BLaER1 (cell line): ENCODE data around the gene GOLGA8A.
"Not testable (repeated sequence)": the region's sequence is repeated elsewhere in the genome, so short reads cannot be mapped to it uniquely, and the experiment has no call there.

Experiments
- H3K27ac ChIP-seq: shearing (Covaris generic); formaldehyde crosslinking; 2 replicates; pipeline ENCODE4 v1.8.1; 2022
- H3K27me3 ChIP-seq: shearing (Covaris generic); formaldehyde crosslinking; 2 replicates; pipeline ENCODE4 v1.8.1; 2022
- H3K36me3 ChIP-seq: shearing (Covaris generic); formaldehyde crosslinking; 2 replicates; pipeline ENCODE4 v1.8.1; 2022
- H3K4me1 ChIP-seq: shearing (Covaris generic); formaldehyde crosslinking; 2 replicates; pipeline ENCODE4 v1.8.1; 2022
- H3K4me2 ChIP-seq: shearing (Covaris generic); formaldehyde crosslinking; 2 replicates; pipeline ENCODE4 v1.8.1; 2022
- H3K4me3 ChIP-seq: shearing (Covaris generic); formaldehyde crosslinking; 2 replicates; pipeline ENCODE4 v1.8.1; 2022
- H3K9ac ChIP-seq: shearing (Covaris generic); formaldehyde crosslinking; 2 replicates; pipeline ENCODE4 v1.8.1; 2022
- H3K9me3 ChIP-seq: shearing (Covaris generic); formaldehyde crosslinking; 2 replicates; pipeline ENCODE4 v1.8.1; 2022
- H4K20me1 ChIP-seq: shearing (Covaris generic); formaldehyde crosslinking; 2 replicates; pipeline ENCODE4 v1.8.1; 2022
- Cebpa-rat ChIP-seq: shearing (Covaris generic); IDR thresholded peaks from 2 replicates; pipeline ENCODE4 v1.8.1; 2022

The GOLGA8A gene

DNA sequence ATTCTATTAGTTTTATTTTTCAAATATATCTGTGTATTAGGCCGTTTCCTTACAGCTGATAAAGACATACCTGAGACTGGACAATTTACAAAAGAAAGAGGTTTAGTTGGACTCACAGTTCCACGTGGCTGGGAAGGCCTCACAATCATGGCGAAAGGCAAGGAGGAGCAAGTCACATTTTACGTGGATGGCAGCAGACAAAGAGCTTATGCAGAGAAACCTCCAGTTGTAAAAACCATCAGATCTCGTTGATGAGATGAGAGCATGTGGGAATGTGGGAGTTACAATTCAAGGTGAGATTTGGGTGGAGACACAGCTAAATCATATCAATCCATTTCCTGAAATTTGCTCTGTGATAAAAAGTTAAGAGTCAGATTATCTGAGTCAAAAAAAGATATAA lies 2.3 kb upstream of the GOLGA8A start:
- peaks cover 19% of the 10 kb centered on the region for H4K20me1 ChIP-seq
- H3K27ac ChIP-seq: no peak overlapping the region
- H3K4me2 ChIP-seq: no peak overlapping the region
- TF ChIP-seq Cebpa-rat: no peak
- H3K9ac ChIP-seq: no peak overlapping the region
- H3K27me3 ChIP-seq: no peaks in the 10 kb centered on the region
- no peaks in the 10 kb centered on the region for H3K9me3 ChIP-seq
- H3K36me3 ChIP-seq: peaks cover 3% of the 10 kb centered on the region; the same call in 1 of the 2 replicates
- H3K4me1 ChIP-seq: peaks cover 12% of the 10 kb centered on the region
- H3K4me3 ChIP-seq: no peak overlapping the region

DNA sequence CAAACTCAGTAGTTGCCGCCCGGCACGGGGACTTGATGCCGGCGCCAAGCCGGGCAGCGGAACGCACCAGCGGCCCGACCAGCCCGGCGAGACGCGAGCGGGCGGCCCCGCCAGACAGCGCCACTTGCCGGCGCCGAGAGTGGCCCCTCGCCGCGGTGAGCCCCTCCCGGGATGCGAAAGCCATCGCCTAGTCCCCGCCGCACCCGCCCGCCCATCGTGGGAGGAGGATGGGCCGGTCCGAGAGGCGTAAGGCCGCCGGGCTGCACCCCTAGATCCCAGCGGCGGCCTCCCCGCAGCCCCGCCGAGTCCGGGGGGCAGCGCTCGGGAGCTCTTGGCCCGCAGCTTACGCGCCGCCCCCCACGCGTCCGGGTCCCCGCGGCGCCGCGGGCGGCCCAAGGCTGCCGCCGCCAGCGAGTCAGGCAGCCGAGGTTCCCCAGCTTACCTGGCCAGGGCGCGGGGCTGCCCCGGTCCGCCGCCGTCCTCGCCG lies 609 bp downstream of the GOLGA8A start:
- H3K9ac ChIP-seq: peak overlapping the region; percentile 80
- H3K27ac ChIP-seq: peak overlapping the region; percentile 73
- peaks cover 29% of the 10 kb centered on the region for H3K36me3 ChIP-seq
- H3K27me3 ChIP-seq: no peaks in the 10 kb centered on the region
- peak overlapping the region; percentile 79 for H3K4me2 ChIP-seq
- H3K9me3 ChIP-seq: no peaks in the 10 kb centered on the region
- peaks cover 12% of the 10 kb centered on the region for H3K4me1 ChIP-seq
- no peak for TF ChIP-seq Cebpa-rat
- H4K20me1 ChIP-seq: peaks cover 29% of the 10 kb centered on the region
- peak overlapping the region; percentile 73 for H3K4me3 ChIP-seq

DNA sequence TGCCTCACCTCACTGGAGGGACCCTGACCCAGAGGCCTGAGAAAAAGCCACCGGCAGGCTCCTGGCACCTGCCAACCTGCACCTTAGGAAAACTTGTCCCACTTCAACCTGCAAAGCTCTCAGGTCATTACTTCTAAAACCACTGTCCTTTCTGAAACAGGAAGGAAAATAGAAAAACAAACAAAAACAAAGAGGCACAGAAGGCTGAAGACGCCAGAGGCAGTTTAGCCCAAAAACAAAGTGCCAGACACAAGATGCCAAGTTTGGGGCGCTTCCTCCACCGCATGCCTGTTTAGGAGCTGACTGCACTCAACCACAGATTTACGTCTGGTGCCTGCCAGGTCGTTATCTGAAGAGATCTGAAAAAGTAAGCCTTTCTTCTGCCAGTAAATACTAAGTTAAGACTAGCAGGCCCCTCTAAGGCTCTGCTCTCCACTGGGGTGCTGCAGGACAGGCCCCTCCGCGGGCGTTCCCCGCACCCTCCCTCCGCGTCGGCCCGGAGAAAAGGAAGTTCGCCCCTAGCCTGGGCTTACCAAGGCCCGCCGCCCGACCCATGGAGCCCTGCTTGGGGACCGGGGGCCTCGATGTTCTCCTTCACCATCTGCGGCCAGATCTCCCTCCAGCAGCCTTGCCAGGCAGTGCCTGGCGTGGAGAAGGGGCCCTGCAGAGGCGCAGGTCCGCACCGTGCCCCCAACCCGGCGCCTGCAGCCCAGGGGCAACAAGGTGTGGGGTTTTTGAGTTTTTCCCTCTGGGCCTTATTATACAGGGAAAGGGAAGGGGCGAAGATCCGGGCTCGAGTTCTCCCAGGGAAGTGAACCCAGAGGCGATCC lies 1.3 kb downstream of the GOLGA8A start:
- peak overlapping the region; percentile 73 for H3K4me3 ChIP-seq
- H3K36me3 ChIP-seq: peaks cover 31% of the 10 kb centered on the region
- no peaks in the 10 kb centered on the region for H3K27me3 ChIP-seq
- peaks cover 12% of the 10 kb centered on the region for H3K4me1 ChIP-seq
- H3K9me3 ChIP-seq: no peaks in the 10 kb centered on the region
- H3K4me2 ChIP-seq: peak overlapping the region; percentile 79
- no peak for TF ChIP-seq Cebpa-rat
- peak overlapping the region; percentile 80 for H3K9ac ChIP-seq
- peaks cover 36% of the 10 kb centered on the region for H4K20me1 ChIP-seq
- H3K27ac ChIP-seq: peak overlapping the region; percentile 73

DNA sequence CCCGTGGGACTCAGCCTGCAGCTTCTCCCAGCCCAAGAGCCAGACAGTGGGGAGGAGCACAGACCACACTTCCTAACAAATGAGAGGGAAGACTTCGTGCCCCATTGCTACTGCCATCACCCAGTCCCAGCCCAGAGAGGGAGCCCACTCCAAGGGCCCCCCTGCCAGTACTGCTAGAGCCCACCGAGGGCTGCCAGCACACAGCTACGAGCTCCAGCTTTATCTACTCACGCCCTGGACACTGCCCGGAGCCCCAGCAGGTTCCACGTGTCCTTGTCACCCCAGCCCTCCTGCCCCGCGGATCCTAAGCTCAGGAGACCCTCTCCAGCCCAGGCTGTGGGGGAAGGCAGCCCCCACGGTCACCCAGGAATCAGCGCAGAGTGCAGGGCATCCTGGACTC lies 1.9 kb downstream of the GOLGA8A start:
- peak overlapping the region; percentile 73; the same call in 1 of the 2 replicates for H3K4me3 ChIP-seq
- H3K9ac ChIP-seq: peak overlapping the region; percentile 80
- H3K36me3 ChIP-seq: peaks cover 33% of the 10 kb centered on the region

DNA sequence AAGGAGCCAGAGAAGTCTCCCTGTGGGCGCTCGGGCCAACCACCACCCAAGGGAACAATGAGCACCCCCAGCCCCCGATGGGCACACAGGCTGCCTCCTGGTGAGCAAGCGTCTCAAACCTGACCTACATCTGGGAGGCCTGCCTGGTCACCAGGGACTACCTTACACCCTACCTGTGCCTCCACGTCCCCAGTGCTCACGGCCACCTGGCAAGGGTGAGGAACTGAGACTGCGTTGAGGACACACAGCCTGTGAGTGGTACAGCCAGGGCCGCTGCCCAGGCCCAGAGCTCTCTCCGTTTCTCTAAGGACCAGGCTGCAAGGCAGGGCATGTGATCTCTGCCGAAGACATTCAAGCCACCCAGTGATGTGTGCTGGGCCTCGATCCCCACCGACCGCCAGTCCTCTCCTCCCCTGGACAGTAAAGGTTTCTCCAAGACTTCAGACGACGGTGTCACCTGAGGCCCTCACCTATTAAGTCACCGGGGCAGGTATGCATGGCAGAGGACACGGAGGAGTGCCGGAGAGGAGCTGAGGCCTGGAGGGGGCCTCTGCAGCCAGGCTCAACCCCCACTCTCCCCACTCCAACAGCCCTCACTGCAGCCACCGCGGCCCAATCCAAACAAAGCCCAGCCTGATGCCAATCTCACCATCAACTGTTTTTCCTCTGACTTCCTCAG lies 2.8 kb downstream of the GOLGA8A start:
- no peak overlapping the region for H3K9ac ChIP-seq
- no peak overlapping the region for H3K4me3 ChIP-seq
- peaks cover 12% of the 10 kb centered on the region for H3K4me1 ChIP-seq
- peaks cover 42% of the 10 kb centered on the region for H3K36me3 ChIP-seq
- no peak overlapping the region for H3K27ac ChIP-seq
- TF ChIP-seq Cebpa-rat: no peak
- no peak overlapping the region for H3K4me2 ChIP-seq
- H4K20me1 ChIP-seq: peaks cover 44% of the 10 kb centered on the region
- H3K27me3 ChIP-seq: no peaks in the 10 kb centered on the region
- no peaks in the 10 kb centered on the region for H3K9me3 ChIP-seq

More for the DNA sequence above, 1.9 kb downstream of the GOLGA8A start:
- H3K4me2 ChIP-seq: peak overlapping the region; percentile 79
- no peaks in the 10 kb centered on the region for H3K9me3 ChIP-seq
- peaks cover 12% of the 10 kb centered on the region for H3K4me1 ChIP-seq
- TF ChIP-seq Cebpa-rat: no peak
- H4K20me1 ChIP-seq: peaks cover 38% of the 10 kb centered on the region
- no peak overlapping the region for H3K27ac ChIP-seq
- H3K27me3 ChIP-seq: no peaks in the 10 kb centered on the region

DNA sequence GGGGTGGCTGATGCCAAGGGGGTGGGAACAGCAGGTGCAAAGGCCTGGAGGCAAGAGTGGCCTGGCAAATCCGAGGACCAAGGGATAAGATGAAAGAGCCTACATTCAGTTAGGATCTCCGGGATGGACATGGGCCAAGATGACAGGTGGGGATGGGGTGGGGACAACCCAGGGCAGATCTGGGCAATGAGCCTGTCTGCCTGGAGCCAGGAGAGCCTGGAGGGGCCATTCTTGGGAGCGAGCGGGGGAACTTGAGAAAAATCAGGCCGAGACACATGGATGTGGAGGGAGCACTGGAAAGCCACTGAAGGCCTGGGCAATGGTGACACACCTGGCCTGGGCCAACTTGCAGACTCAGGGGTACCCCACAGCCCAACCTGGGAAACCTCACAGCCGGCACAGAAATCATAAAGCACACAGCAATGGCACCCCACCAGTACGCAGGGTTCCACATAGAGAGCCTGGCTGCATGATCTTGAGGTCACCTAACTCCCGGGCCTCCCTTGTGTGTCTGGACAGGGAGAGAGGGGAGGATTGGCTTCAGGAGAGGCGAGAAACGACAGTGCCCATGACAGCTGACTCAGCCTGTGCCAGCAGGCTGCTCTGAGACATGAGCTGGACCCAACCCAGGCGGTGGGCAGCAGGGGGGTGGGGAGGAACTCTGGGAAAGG lies 3.5 kb downstream of the GOLGA8A start:
- not testable (repeated sequence) for H3K4me3 ChIP-seq, H3K27ac ChIP-seq, H3K27me3 ChIP-seq, H3K9me3 ChIP-seq, H3K4me2 ChIP-seq, H3K9ac ChIP-seq
- Histone ChIP-seq H4K20me1 (peaks cover 44% of the 10 kb centered on the region), H3K4me1 (peaks cover 12% of the 10 kb centered on the region), H3K36me3 (peaks cover 47% of the 10 kb centered on the region)

DNA sequence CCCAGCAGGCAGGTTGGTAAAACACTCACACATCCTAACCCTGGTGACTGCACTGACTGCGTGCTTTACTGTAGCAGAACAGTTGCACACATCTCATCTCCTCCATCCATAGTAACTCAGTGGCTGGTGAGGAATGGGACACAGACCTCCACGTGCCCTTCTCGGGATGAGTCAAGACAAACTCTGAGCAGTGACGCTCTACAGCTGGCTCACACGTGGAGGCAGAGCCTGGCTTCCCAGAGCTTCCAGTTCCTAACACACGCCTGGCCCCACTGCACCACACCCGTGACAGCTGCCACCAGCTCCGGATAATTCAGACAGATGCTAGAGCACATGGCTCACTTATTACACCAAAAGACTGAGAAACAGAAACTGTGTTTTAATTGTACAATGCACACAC lies 7.0 kb downstream of the GOLGA8A start:
- not testable (repeated sequence) for H3K9me3 ChIP-seq, H3K4me1 ChIP-seq, H3K4me2 ChIP-seq, H3K4me3 ChIP-seq, H3K27ac ChIP-seq, H3K27me3 ChIP-seq, H3K9ac ChIP-seq
- H3K36me3 ChIP-seq: peaks cover 58% of the 10 kb centered on the region
- peaks cover 32% of the 10 kb centered on the region for H4K20me1 ChIP-seq

DNA sequence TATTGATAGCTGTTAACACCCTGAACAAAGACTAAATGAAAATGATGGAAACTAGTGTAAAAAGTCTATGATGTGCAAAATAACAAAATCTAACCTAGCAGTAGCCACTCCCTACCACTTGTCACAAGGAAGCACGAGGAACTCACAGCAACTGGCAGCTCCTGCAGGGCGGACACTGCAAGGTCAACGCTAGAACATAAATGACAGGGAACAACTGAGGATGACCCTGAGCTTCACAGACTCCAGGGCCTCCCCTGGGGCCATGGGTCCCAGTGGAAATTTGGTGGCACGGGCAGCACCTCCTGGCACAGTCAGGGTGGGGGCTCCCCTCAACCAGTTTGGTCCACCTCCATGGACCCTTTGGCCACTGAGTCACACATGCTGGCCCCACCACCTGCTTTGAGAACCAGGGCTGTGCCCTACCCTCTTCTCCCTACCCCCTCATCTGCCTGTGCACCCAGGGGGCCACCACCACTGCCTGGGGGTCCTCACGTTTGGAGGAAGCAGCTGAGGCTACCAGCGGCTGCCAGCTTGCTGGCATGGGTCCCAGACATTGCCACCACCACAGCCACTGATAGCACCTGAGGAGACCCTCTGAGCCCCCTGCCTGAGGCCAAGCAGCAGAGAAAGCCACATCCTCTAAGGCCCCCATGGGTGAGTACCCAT lies 14.1 kb downstream of the GOLGA8A start:
- H3K9me3 ChIP-seq, H4K20me1 ChIP-seq, H3K36me3 ChIP-seq, H3K4me3 ChIP-seq, H3K27ac ChIP-seq, H3K27me3 ChIP-seq, H3K9ac ChIP-seq, H3K4me1 ChIP-seq, H3K4me2 ChIP-seq: not testable (repeated sequence)

DNA sequence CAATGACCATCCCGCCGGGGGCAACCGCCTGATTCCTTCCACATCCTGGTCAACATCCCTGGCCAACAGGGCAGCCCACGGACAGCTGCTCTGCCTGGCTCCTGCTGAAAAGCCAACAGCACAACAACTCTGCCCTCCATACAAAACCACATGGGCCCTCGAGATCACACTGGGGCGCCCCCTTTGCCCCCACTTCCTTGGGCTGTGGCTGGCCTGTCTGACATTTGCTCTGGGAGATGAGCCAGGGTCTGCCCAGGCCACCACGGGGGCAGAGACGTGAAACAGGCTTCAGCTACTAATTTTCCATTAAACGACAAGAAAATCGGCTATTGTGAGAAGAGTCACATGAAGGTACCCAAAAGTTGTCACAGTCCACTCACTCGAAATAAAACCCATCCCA lies 16.7 kb downstream of the GOLGA8A start:
- not testable (repeated sequence) for H3K27me3 ChIP-seq

DNA sequence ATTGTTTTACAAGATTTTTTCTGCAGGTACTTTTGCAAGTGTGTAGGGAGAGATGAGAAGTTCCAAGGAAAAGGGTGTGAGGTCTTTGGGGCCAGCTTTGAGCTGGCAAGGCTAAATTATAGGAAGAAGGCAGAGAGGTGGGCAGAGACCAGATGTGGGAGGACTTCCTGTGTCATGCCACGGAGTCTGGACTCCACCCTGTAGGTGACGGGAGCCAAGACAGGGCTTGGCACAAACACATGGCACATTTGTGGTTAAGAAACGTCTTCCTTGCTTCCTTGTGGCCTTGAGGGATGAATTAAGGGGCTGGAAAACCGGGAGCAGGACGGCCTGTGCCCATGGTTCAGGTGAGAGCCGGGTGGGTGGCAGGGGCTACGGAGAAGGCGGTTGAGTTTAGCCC lies 19.2 kb downstream of the GOLGA8A start:
- not testable (repeated sequence) for H3K4me1 ChIP-seq, H3K9me3 ChIP-seq, H3K9ac ChIP-seq, H4K20me1 ChIP-seq, H3K36me3 ChIP-seq, H3K4me3 ChIP-seq, H3K4me2 ChIP-seq, H3K27me3 ChIP-seq, H3K27ac ChIP-seq

More for the DNA sequence above, 16.7 kb downstream of the GOLGA8A start:
- not testable (repeated sequence) for H3K9me3 ChIP-seq, H3K4me2 ChIP-seq, H3K27ac ChIP-seq, H3K4me1 ChIP-seq, H3K4me3 ChIP-seq, H3K36me3 ChIP-seq, H3K9ac ChIP-seq, H4K20me1 ChIP-seq

DNA sequence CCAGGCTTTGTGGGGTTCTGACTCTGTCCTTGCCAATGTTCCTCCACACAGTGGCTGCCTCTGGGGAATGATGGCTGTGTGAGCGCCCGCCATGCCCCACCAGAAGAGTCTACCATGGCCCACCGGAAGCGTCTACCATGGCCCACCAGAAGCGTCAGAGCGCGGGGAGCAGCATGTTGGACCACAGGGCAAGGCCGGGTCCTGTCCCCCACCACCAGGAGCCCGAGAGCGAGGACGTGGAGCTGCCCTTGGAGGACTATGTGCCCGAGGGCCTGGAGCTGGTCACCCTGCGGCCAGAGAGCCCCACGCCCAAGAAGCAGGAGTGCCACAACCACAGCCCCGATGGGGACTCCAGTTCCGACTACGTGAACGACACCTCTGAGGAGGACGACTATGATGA lies 28.1 kb downstream of the GOLGA8A start:
- H3K9ac ChIP-seq, H3K9me3 ChIP-seq, H3K4me1 ChIP-seq, H3K4me3 ChIP-seq, H3K27ac ChIP-seq, H3K36me3 ChIP-seq, H3K4me2 ChIP-seq, H3K27me3 ChIP-seq, H4K20me1 ChIP-seq: not testable (repeated sequence)

DNA sequence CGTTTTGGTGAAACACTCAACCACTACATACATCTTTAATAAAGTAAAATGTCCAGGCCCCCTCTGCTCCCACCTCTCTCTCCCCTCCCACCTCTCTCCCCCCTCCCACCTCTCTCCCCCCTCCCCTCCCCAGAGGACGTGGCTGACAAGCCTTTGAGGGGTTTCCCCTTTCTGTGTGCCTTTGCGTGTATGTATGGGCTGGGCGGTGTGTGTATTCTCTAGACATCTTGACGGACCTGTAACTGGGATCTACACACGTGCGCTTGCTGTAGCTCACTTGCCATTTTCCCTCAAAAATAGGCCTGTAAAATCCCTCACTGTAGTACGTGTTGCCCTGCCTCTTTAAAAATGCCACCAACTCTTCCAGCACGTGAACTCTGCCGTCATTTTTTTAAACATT lies 28.6 kb downstream of the GOLGA8A start:
- not testable (repeated sequence) for H4K20me1 ChIP-seq, H3K9me3 ChIP-seq, H3K4me3 ChIP-seq, H3K4me1 ChIP-seq, H3K27me3 ChIP-seq, H3K27ac ChIP-seq, H3K36me3 ChIP-seq, H3K4me2 ChIP-seq, H3K9ac ChIP-seq

DNA sequence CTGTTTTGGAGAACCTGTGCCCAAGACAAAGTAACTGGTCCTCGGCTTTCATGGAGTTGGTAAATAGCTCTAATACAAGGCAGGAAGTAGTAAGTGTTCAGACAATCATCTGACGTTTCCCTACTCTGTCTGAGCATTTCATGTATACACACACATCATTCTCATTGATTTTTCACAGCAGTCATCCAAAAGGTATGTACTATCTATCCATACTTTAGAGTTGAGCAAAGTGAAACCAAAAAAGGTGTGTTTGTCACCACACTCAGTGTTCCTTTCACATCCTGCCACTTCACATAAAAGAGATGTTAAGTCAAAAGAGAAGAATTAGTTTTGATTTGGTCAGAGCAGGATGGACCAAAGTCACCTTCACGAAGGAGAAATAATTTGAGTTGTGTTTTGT lies 33.7 kb downstream of the GOLGA8A start:
- H4K20me1 ChIP-seq, H3K4me3 ChIP-seq, H3K4me1 ChIP-seq: not testable (repeated sequence)

More for the DNA sequence above, 33.7 kb downstream of the GOLGA8A start:
- not testable (repeated sequence) for H3K27me3 ChIP-seq, H3K9ac ChIP-seq, H3K4me2 ChIP-seq, H3K36me3 ChIP-seq, H3K9me3 ChIP-seq, H3K27ac ChIP-seq
